H9 (cell line): ENCODE results near the gene TSC1. TPM values are rescaled to one million over a fixed set of nuclear protein-coding genes. Genes with fewer than 3 reads are reported as not detected.

Experiments
- DNase-seq: peaks from one replicate; pipeline ENCODE4 v3.0.0-alpha.2; 2017
- H2AFZ ChIP-seq: one replicate; pipeline ENCODE4 v1.6.1; 2013; ENCODE audit warnings: mild to moderate bottlenecking, low read length, control low read depth, moderate library complexity
- H2AK5ac ChIP-seq: 2 replicates; pipeline ENCODE4 v1.6.1; 2013; ENCODE audit warnings: low read length, control low read depth, mixed read lengths; ENCODE audit not compliant: insufficient read length
- H2BK120ac ChIP-seq: one replicate; pipeline ENCODE4 v1.6.1; 2013; ENCODE audit warnings: low read depth, mild to moderate bottlenecking, low read length, control low read depth, inconsistent platforms; ENCODE audit not compliant: poor library complexity, severe bottlenecking
- H2BK12ac ChIP-seq: 2 replicates; pipeline ENCODE4 v1.6.1; 2013; ENCODE audit warnings: low read length, control low read depth, mixed read lengths, low read depth; ENCODE audit not compliant: insufficient read length
- H2BK15ac ChIP-seq: 2 replicates; pipeline ENCODE4 v1.6.1; 2013; ENCODE audit warnings: low read depth, low read length, control low read depth
- H2BK20ac ChIP-seq: one replicate; pipeline ENCODE4 v1.6.1; 2013; ENCODE audit warnings: low read depth, mild to moderate bottlenecking, low read length, control low read depth, inconsistent platforms; ENCODE audit not compliant: poor library complexity, severe bottlenecking
- H2BK5ac ChIP-seq: 2 replicates; pipeline ENCODE4 v1.6.1; 2013; ENCODE audit warnings: low read length, control low read depth, mixed read lengths; ENCODE audit not compliant: insufficient read length
- H3K14ac ChIP-seq: 2 replicates; pipeline ENCODE4 v1.6.1; 2013; ENCODE audit warnings: low read length, control low read depth; ENCODE audit not compliant: insufficient read depth
- H3K18ac ChIP-seq: 2 replicates; pipeline ENCODE4 v1.6.1; 2013; ENCODE audit warnings: low read depth, mild to moderate bottlenecking, mixed read lengths, low read length, control low read depth; ENCODE audit not compliant: insufficient read length
- H3K23ac ChIP-seq: 2 replicates; pipeline ENCODE4 v1.6.1; 2013; ENCODE audit warnings: low read length, control low read depth, mixed read lengths, low read depth; ENCODE audit not compliant: insufficient read length
- H3K23me2 ChIP-seq: 2 replicates; pipeline ENCODE4 v1.6.1; 2013; ENCODE audit warnings: low read depth, mild to moderate bottlenecking, mixed read lengths, low read length, control low read depth; ENCODE audit not compliant: insufficient read length, poor library complexity, severe bottlenecking
- H3K27ac ChIP-seq: 2 replicates; pipeline ENCODE4 v1.5.1; 2013; ENCODE audit warnings: low read length, control low read depth, mixed read lengths, low read depth; ENCODE audit not compliant: insufficient read length
- H3K27me3 ChIP-seq: 2 replicates; pipeline ENCODE4 v1.6.1; 2013; ENCODE audit warnings: low read length, control low read depth, inconsistent platforms; ENCODE audit not compliant: insufficient read depth
- H3K4ac ChIP-seq: 2 replicates; pipeline ENCODE4 v1.6.1; 2013; ENCODE audit warnings: low read depth, mild to moderate bottlenecking, control low read depth, inconsistent platforms, low read length, moderate library complexity
- H3K4me1 ChIP-seq: 2 replicates; pipeline ENCODE4 v1.6.1; 2013; ENCODE audit warnings: low read length, control low read depth, inconsistent platforms; ENCODE audit not compliant: insufficient read depth
- H3K4me2 ChIP-seq: 2 replicates; pipeline ENCODE4 v1.6.1; 2013; ENCODE audit warnings: low read length, control low read depth, mixed read lengths; ENCODE audit not compliant: insufficient read length, insufficient read depth
- H3K56ac ChIP-seq: 2 replicates; pipeline ENCODE4 v1.6.1; 2013; ENCODE audit warnings: low read depth, mild to moderate bottlenecking, mixed read lengths, low read length, control low read depth; ENCODE audit not compliant: insufficient read length
- H3K79me1 ChIP-seq: 2 replicates; pipeline ENCODE4 v1.6.1; 2013; ENCODE audit warnings: low read depth, mild to moderate bottlenecking, moderate library complexity, low read length, control low read depth, inconsistent platforms; ENCODE audit not compliant: insufficient read depth, poor library complexity, severe bottlenecking
- H3K79me2 ChIP-seq: 2 replicates; pipeline ENCODE4 v1.6.1; 2013; ENCODE audit warnings: low read length, control low read depth, inconsistent platforms; ENCODE audit not compliant: insufficient read depth
- H3K9ac ChIP-seq: 2 replicates; pipeline ENCODE4 v1.6.1; 2013; ENCODE audit warnings: low read length, control low read depth, mixed read lengths; ENCODE audit not compliant: insufficient read length; ENCODE audit errors: extremely low read depth
- H3K9me3 ChIP-seq: one replicate; pipeline ENCODE4 v1.6.1; 2013; ENCODE audit warnings: low read depth, low read length, inconsistent platforms; ENCODE audit not compliant: control insufficient read depth
- H3T11ph ChIP-seq: one replicate; pipeline ENCODE4 v1.6.1; 2013; ENCODE audit warnings: mild to moderate bottlenecking, low read length, control low read depth, inconsistent platforms
- H4K20me1 ChIP-seq: one replicate; pipeline ENCODE4 v1.6.1; 2013; ENCODE audit not compliant: control insufficient read depth, insufficient read length, insufficient read depth
- H4K5ac ChIP-seq: 2 replicates; pipeline ENCODE4 v1.6.1; 2013; ENCODE audit warnings: low read depth, mild to moderate bottlenecking, mixed read lengths, low read length, control low read depth; ENCODE audit not compliant: insufficient read length
- H4K8ac ChIP-seq: replicated peaks from 2 replicates; pipeline ENCODE4 v1.6.1; 2013; ENCODE audit warnings: low read length, control low read depth, mixed read lengths, low read depth; ENCODE audit not compliant: insufficient read length
- H4K91ac ChIP-seq: 2 replicates; pipeline ENCODE4 v1.6.1; 2013; ENCODE audit warnings: low read depth, mild to moderate bottlenecking, moderate library complexity, mixed read lengths, low read length, control low read depth; ENCODE audit not compliant: insufficient read length
- H3K27ac Mint-ChIP-seq, 3 experiments: 2 replicates in 2 of 3; 3 replicates in 1 of 3; pipeline ENCODE4 v1.8.0; 2020 to 2021; ENCODE audit warnings: mixed read lengths in 3 of 3, mild to moderate bottlenecking in 1 of 3, moderate library complexity in 1 of 3
- H3K27me3 Mint-ChIP-seq: 2 replicates; pipeline ENCODE4 v1.8.0; 2021; ENCODE audit warnings: low read depth, mild to moderate bottlenecking, moderate library complexity, mixed read lengths
- H3K36me3 Mint-ChIP-seq, 3 experiments: 2 replicates in 2 of 3; 3 replicates in 1 of 3; pipeline ENCODE4 v1.8.0; 2020 to 2021; ENCODE audit warnings: low read depth in 3 of 3, mixed read lengths in 3 of 3; ENCODE audit not compliant: insufficient read depth in 1 of 3
- H3K4me1 Mint-ChIP-seq, 2 experiments: 2 replicates each; pipeline ENCODE4 v1.8.0; 2020; ENCODE audit warnings: mixed read lengths in 2 of 2
- H3K4me3 Mint-ChIP-seq, 2 experiments: 2 replicates in 1 of 2; 3 replicates in 1 of 2; pipeline ENCODE4 v1.8.0; 2020 to 2021; ENCODE audit warnings: mild to moderate bottlenecking in 2 of 2, mixed read lengths in 2 of 2, moderate library complexity in 1 of 2
- H3K9me3 Mint-ChIP-seq, 2 experiments: 2 replicates in 1 of 2; 3 replicates in 1 of 2; pipeline ENCODE4 v1.8.0; 2020; ENCODE audit warnings: mild to moderate bottlenecking in 2 of 2, mixed read lengths in 2 of 2, moderate library complexity in 1 of 2
- WGBS: extraction: QIAGEN DNeasy Blood & Tissue Kit; methylation state at CpG from one replicate; pipeline ENCODE4 v1.1.7; 2013; ENCODE audit warnings: missing lambda C conversion rate, low lambda C conversion rate, mixed read lengths; ENCODE audit not compliant: insufficient read length; ENCODE audit errors: extremely low coverage; 5-methylcytosine and 5-hydroxymethylcytosine counted together
- total RNA-seq: library from RNA; stranded (reverse); gene quantifications from 2 replicates; pipeline ENCODE4 v1.2.1, GENCODE V29; 2021
- TF ChIP-seq, protein P1 (sequence below): fragments of 200-600 bp; sonication (generic); conservative IDR thresholded peaks from 3 replicates; pipeline ENCODE4 v1.8.0; 2021; ENCODE audit warnings: antibody characterized with exemption, mild to moderate bottlenecking

Gene TSC1
- total RNA-seq, 1 experiment from 2014 or later = 32.7 TPM

DNA sequence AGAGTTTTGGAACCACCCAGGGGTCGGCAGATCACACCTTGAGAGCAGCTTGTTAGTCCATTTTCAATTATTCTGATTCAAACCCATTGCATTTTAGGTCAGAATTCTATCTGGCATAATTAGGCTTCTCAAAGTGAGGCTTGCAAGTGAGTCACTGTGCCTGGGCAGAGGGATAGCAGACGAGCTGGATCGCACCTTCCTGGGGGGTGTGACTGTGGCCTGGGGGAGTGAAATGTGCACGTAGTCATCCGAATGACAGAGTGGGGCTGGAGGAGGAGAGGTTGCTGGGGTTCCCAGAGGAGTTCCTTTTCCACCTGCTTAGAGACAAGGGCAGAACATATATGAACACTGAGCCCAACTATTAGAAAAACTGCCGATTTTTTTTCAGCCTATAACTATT is 34.0 kb downstream of the TSC1 start:
- H3K4me3 Mint-ChIP-seq = no peak overlapping the region
- Histone ChIP-seq H4K8ac (no peak overlapping the region), H3K27ac (no peak overlapping the region), H3K23ac (no peak overlapping the region), H3K79me2 (no peaks in the 10 kb centered on the region), H3K4me2 (no peak overlapping the region), H4K91ac (no peak overlapping the region), H3K18ac (no peak overlapping the region), H2BK12ac (no peak overlapping the region), H3K27me3 (no peaks in the 10 kb centered on the region), H2AFZ (no peak overlapping the region), H3K4me1 (no peaks in the 10 kb centered on the region), H3T11ph (no peak overlapping the region), H4K5ac (no peak overlapping the region), H3K4ac (no peak overlapping the region), H3K9me3 (no peaks in the 10 kb centered on the region), H4K20me1 (no peaks in the 10 kb centered on the region), H2BK15ac (no peak overlapping the region), H3K23me2 (no peaks in the 10 kb centered on the region), H3K79me1 (no peaks in the 10 kb centered on the region), H2BK120ac (no peak overlapping the region), H3K9ac (no peak overlapping the region), H2BK5ac (no peak overlapping the region), H2AK5ac (no peak overlapping the region), H2BK20ac (no peak overlapping the region), H3K56ac (no peak overlapping the region), H3K14ac (no peak overlapping the region)
- peak overlapping the region in 1 of 3 experiments; percentile 70; a peak in 1 of 7 replicates for H3K27ac Mint-ChIP-seq
- no peaks in the 10 kb centered on the region for H3K27me3 Mint-ChIP-seq
- H3K4me1 Mint-ChIP-seq = no peaks in the 10 kb centered on the region
- no peak for DNase-seq
- TF ChIP-seq, protein P1, sequence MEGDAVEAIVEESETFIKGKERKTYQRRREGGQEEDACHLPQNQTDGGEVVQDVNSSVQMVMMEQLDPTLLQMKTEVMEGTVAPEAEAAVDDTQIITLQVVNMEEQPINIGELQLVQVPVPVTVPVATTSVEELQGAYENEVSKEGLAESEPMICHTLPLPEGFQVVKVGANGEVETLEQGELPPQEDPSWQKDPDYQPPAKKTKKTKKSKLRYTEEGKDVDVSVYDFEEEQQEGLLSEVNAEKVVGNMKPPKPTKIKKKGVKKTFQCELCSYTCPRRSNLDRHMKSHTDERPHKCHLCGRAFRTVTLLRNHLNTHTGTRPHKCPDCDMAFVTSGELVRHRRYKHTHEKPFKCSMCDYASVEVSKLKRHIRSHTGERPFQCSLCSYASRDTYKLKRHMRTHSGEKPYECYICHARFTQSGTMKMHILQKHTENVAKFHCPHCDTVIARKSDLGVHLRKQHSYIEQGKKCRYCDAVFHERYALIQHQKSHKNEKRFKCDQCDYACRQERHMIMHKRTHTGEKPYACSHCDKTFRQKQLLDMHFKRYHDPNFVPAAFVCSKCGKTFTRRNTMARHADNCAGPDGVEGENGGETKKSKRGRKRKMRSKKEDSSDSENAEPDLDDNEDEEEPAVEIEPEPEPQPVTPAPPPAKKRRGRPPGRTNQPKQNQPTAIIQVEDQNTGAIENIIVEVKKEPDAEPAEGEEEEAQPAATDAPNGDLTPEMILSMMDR = no peak
- no peaks in the 10 kb centered on the region for H3K9me3 Mint-ChIP-seq
- peaks cover 12 to 45% (median 28%) of the 10 kb centered on the region in 3 experiments for H3K36me3 Mint-ChIP-seq
- WGBS = no CpG with 5 or more reads among the region's 6 CpGs
